Erythroblast (primary cell): ENCODE data around the gene CALN1.

Source experiments
- GATA1 ChIP-seq: IDR thresholded peaks from 2 replicates; pipeline ENCODE4 v1.6.1; 2011; ENCODE audit warnings: low read depth, mild to moderate bottlenecking, control low read depth, low read length, moderate library complexity
- POLR2A ChIP-seq: IDR thresholded peaks from 2 replicates; pipeline ENCODE4 v1.6.1; 2011; ENCODE audit warnings: mild to moderate bottlenecking, low read length

DNA sequence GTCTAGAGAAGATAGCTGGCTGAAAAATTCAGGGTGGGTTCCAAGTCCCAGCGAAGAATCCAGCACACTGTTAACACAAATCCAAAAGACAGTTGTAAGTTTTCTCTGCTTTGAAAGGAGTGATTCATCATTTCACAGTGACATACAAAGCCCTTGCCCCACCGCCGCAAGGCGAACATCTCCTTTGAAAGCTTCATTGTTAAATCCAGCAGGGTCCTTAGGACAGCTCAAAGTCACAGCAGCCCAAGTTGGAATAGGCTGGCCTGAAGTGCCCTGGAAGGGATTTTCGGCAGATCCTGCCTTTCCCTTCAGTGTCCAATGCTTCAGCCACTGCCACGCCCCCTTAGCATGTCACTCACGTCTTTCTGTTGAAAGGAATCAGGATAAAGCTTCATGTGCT lies 526.1 kb downstream of the CALN1 start:
- no peak for TF ChIP-seq POLR2A
- no peak for TF ChIP-seq GATA1
